HG02588 (cell line): Measurements from ENCODE around the gene PDZRN3.

ENCODE experiments used
- ATAC-seq: cut with Tn5 transposase; IDR thresholded peaks from one replicate; pipeline ENCODE4 v1.9.1; 2021; ENCODE audit warnings: mild to moderate bottlenecking, moderate library complexity; ENCODE audit not compliant: unreplicated experiment

PDZRN3 gene

DNA sequence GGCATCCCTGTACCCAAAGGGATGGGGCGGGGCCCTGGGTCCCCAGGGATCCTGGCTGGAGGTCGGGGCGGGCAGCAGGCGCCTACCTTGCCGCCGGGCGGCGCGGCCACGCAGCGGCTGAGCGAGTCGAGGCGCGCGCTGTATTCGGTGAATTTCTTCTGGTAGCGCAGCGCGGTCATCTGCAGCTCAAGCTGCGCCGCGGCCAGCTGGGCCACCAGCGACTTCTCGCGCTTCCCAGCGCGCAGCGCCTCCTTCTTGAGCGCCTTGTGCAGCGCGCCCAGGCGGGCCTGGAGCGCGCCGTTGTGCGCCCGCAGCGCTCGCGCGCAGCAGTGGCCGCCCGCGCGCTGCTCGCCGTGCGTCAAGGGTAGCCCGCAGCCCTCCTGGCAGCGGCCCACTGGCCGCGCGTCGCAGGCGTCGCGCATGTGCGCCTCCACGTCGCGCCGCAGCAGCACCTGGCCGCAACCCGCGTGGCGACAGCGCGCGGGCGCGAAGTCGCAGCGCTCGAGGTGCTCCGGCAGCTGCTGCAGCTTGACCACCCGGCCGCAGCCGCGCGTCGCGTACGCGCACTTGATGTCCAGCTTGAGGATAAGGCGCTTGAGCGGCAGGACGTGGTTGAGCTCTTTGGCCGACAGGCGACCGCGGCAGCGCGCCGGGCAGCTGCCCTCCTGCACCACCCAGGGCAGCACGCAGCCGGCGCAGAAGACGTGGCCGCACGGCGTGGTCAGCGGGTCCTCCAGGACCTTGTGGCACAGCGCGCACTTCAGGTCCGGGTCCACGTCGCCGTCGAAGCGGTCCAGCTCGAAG is 522 bp downstream of the PDZRN3 start:
- no peak for ATAC-seq

DNA sequence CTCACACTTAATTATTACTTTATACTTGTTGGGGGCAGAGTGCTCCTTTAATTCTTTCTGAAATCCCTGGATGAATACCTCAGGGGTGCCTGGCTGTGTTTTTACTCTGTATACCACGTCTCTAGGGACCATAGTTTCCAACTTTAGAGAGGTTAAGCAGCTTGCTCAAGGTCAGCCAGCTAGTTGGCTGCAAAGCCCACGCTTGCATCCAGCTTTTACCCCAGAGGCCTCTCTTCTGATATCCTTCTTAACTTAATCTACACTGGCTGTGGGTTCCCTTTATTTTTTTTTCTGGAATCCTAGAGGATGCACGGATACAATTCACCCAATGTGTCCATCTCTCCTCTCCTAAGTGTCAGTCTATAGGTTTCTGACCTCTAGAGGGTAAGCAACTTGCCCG is 1.4 kb downstream of the PDZRN3 start:
- no peak for ATAC-seq

DNA sequence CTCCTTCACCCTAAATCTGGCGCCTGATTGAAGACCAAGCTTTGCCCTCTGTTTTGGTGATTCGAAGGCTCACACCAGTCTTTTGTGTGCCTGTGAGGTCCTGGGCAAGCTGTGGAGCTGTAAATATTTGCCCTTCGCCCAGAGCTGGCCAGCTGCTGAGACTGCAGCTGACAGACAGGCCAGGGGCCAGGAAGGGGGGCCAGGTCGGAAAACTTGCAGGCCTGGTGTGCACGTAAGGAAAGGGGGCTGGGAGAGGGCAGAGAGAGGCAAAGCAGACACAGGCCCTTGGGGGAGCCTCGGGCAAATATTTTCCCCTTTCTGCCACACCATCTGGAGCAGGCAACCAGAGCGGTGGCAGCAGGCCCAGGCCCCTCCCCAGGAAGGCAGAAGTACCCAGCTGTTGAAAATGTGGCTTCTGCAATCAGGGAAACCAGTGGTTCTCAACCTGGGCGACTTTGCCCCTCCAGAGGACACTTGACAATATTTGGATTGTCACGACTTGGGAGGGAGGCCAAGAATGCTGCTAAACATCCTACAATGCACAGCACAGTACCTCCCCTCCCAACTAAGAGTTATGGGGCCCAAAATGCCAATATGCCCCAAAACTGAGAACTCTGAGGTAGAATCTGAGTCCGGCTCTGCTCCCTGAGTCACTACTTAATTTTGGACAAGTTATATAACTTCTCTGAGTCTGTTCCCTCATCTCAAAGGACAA is 2.5 kb downstream of the PDZRN3 start:
- ATAC-seq = no peak

GRCh38 chr3:73621388-73621787 is 3.4 kb downstream of the PDZRN3 start:
- no peak for ATAC-seq

GRCh38 chr3:73618461-73618860 is 6.3 kb downstream of the PDZRN3 start:
- no peak for ATAC-seq

DNA sequence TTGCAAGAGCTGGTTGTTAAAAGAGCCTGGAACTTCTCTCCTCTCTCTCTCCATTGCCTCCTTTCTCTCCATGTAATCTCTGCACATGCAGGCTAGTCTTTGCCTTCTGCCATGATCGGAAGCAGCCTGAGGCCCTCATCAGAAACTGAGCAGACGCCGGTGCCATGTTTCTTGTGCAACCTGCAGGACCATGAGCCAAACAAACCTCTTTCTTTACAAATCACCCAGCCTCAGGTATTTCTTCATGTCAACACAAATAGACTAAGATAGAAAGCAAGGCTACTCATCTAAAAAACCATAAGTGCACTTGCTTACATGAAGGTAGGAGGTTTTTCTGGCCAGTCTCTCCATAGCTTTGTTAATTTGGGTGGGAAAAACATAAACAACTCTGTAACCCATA is 8.7 kb downstream of the PDZRN3 start:
- ATAC-seq = no peak

GRCh38 chr3:73614419-73614818 is 10.3 kb downstream of the PDZRN3 start:
- ATAC-seq = no peak

DNA sequence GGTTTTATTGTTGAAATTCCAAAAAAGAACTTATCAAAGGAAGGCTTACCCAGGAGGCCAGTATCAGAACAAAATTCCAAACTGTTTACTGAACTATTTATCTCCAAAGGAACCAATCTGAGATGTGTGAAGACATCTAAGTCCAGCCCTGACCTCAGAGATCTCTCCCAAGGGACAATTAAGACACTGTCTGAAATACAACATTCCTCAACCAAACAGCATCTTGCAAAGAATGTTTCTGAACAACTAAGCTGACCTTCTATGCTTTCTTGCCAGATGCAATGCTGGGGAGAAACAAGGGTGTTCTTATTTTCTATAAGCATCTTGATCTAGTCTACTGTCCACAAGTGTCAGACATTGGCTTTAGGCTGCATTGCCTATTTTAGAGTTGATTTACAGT is 13.6 kb downstream of the PDZRN3 start:
- ATAC-seq = no peak

DNA sequence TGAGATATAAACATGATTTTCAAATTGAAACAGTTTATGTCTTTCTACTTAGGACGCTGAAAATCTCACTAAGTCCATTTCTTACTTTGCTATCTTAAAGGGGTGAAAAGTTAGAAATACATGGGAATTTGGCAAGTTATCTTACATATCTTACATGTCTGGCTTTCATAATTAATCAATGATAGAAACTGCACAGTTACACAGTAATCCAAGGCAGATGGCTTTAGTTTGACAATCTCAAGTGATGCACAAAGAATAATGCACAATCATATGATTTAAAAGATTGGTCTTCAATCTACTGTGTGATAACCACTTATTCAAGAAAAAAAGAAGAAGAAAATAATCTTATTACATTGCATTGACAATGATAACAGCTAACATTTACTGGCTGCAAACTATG is 14.2 kb downstream of the PDZRN3 start:
- ATAC-seq = no peak

GRCh38 chr3:73609655-73610054 is 15.1 kb downstream of the PDZRN3 start:
- ATAC-seq = no peak

GRCh38 chr3:73609315-73609641 is 15.5 kb downstream of the PDZRN3 start:
- no peak for ATAC-seq

GRCh38 chr3:73608456-73609314 is 16.1 kb downstream of the PDZRN3 start:
- no peak for ATAC-seq

- ATAC-seq = no peak
Measured at GRCh38 chr3:73605861-73606260, 18.9 kb downstream of the PDZRN3 start.

- no peak for ATAC-seq
Measured at GRCh38 chr3:73605412-73605811, 19.3 kb downstream of the PDZRN3 start.

DNA sequence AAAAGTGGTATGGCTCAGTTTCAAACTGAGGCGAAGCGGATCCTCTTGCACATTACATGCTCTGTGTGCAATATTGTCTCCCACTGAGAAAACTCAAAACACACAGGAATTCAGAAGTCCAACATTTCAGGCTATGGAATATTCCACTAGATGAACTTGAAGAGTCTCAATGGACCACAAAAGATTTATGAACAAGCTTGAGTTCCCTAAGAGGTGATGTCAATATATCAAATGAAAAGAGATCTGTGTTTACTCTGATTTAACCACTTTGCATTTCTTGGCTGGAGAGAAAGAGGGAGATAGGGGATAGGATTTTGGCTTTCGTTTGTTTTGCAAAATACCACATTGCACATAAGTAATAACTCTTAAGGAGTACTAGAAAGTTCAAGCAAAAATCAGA is 20.3 kb downstream of the PDZRN3 start:
- ATAC-seq = no peak

- ATAC-seq = no peak
Measured at GRCh38 chr3:73603762-73604171, 21.0 kb downstream of the PDZRN3 start.

- no peak for ATAC-seq
Measured at GRCh38 chr3:73602170-73602569, 22.6 kb downstream of the PDZRN3 start.

GRCh38 chr3:73601481-73601880 is 23.3 kb downstream of the PDZRN3 start:
- ATAC-seq = no peak

DNA sequence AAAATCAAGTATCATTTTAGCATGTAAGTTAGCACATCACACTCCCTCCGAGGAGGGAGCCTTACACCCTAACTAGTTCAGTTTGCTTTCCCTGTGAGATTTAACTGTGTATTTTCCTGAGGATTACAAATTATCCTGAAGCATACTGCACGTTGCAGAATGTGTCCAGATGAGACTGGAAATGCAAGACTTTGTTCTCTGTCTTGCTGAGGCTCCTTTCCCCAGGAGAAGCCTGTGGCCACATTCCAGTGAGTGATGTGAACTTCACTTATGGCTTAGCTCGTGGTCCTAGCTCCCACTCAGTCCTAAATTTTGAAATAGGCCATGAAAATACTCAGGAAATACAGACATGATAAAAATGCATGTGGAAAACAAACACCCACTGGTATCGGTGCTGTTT is 23.7 kb downstream of the PDZRN3 start:
- ATAC-seq = no peak

DNA sequence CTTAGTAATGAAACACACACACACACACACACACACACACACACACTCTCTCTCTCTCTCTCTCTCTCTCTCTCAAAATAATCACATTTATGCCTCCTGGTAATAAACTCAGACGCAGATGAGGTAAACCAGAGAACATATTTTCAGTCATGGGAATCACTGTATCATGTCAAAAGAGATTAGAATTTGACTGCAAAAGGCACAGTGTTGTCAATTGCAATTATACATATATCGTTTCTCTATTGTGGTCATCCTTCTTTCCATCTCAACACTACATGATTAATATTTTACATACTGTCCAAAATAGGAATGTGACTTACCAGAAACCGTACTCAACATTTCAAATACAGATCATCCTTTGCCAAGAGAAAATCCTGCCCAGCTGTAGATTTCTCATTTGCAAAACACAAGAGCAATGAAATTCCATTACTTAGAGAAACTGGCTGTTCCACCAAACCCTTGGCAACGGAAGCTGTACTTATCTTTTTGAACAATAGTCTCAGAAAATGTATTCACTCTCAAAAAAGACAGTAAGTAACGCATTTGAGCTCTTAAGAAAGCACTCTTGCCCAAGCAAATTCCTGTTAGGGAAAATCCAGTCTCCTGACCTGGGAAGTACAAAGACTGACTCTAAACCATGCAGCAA is 24.3 kb downstream of the PDZRN3 start:
- ATAC-seq = no peak

GRCh38 chr3:73599605-73600004 is 25.1 kb downstream of the PDZRN3 start:
- no peak for ATAC-seq
